Dermis blood vessel endothelial cell (primary cell): ENCODE data around the gene GALNT9. TPM values are rescaled to one million over a fixed set of nuclear protein-coding genes. Genes with fewer than 3 reads are reported as not detected.

Experiments used
- DNase-seq: peaks from one replicate; pipeline ENCODE4 v3.0.0; 2010
- total RNA-seq: library from RNA; depleted of rRNA; stranded (reverse); fragments of >200 nt; gene quantifications from 2 replicates; pipeline ENCODE4 v1.2.3, GENCODE V29; 2014

Gene GALNT9
- total RNA-seq, 1 donor from 2014 or later, result 0.17 TPM

- DNase-seq, result no peak
Observed at GRCh38 chr12:132178801-132179401, 150.5 kb downstream of the GALNT9 start.

GRCh38 chr12:132178316-132178715 lies 151.1 kb downstream of the GALNT9 start:
- DNase-seq, result no peak

- no peak for DNase-seq
Observed at GRCh38 chr12:132176920-132177551, 152.4 kb downstream of the GALNT9 start.

GRCh38 chr12:132176385-132176919 lies 152.9 kb downstream of the GALNT9 start:
- DNase-seq, result no peak

- no peak for DNase-seq
Observed at GRCh38 chr12:132175496-132176384, 153.6 kb downstream of the GALNT9 start.

GRCh38 chr12:132174839-132175490 lies 154.4 kb downstream of the GALNT9 start:
- DNase-seq, result no peak

- DNase-seq, result no peak
Observed at GRCh38 chr12:132174015-132174838, 155.2 kb downstream of the GALNT9 start.

- DNase-seq, result no peak
Observed at GRCh38 chr12:132173135-132174014, 156.0 kb downstream of the GALNT9 start.

- DNase-seq, result no peak
Observed at GRCh38 chr12:132172619-132173018, 156.8 kb downstream of the GALNT9 start.

- no peak for DNase-seq
Observed at GRCh38 chr12:132171968-132172521, 157.3 kb downstream of the GALNT9 start.

GRCh38 chr12:132171293-132171967 lies 158.0 kb downstream of the GALNT9 start:
- DNase-seq, result no peak

- DNase-seq, result no peak
Observed at GRCh38 chr12:132170637-132171292, 158.6 kb downstream of the GALNT9 start.

GRCh38 chr12:132170094-132170636 lies 159.2 kb downstream of the GALNT9 start:
- peak; percentile 16 for DNase-seq

GRCh38 chr12:132169376-132169775 lies 160.0 kb downstream of the GALNT9 start:
- DNase-seq, result no peak

GRCh38 chr12:132168311-132169031 lies 160.9 kb downstream of the GALNT9 start:
- DNase-seq, result no peak

- DNase-seq, result no peak
Observed at GRCh38 chr12:132167611-132168310, 161.6 kb downstream of the GALNT9 start.

GRCh38 chr12:132166801-132167591 lies 162.4 kb downstream of the GALNT9 start:
- DNase-seq, result no peak
